MM.1S (cell line): ENCODE measurements around the gene LPCAT1.

Source experiments
- CTCF ChIP-seq: fragments of 300-600 bp; sonication (generic); IDR thresholded peaks from 2 replicates; pipeline ENCODE4 v1.5.1; 2016; ENCODE audit warnings: antibody characterized with exemption, low read length, mixed read lengths
- EZH2 ChIP-seq: fragments of 300-600 bp; sonication (generic); optimal IDR thresholded peaks from 2 replicates; pipeline ENCODE3; 2017; ENCODE audit warnings: low read depth, mild to moderate bottlenecking, antibody characterized with exemption, low read length, mixed read lengths
- EZH2phosphoT487 ChIP-seq: fragments of 300-600 bp; sonication (generic); IDR thresholded peaks from 2 replicates; pipeline ENCODE4 v1.6.1; 2018; ENCODE audit warnings: antibody characterized with exemption, low read length

GRCh38 chr5:1481266-1481958, 42.3 kb downstream of the LPCAT1 start:
- no peak for TF ChIP-seq CTCF
- no peak for TF ChIP-seq EZH2
- no peak for TF ChIP-seq EZH2phosphoT487
